H9 (cell line): ENCODE measurements around the gene CTSW. TPM values are rescaled to one million over a fixed set of nuclear protein-coding genes. Genes with fewer than 3 reads are reported as not detected.

Source experiments
- DNase-seq: peaks from one replicate; pipeline ENCODE4 v3.0.0-alpha.2; 2017
- H2AFZ ChIP-seq: one replicate; pipeline ENCODE4 v1.6.1; 2013; ENCODE audit warnings: mild to moderate bottlenecking, low read length, control low read depth, moderate library complexity
- H2AK5ac ChIP-seq: 2 replicates; pipeline ENCODE4 v1.6.1; 2013; ENCODE audit warnings: low read length, control low read depth, mixed read lengths; ENCODE audit not compliant: insufficient read length
- H2BK120ac ChIP-seq: one replicate; pipeline ENCODE4 v1.6.1; 2013; ENCODE audit warnings: low read depth, mild to moderate bottlenecking, low read length, control low read depth, inconsistent platforms; ENCODE audit not compliant: poor library complexity, severe bottlenecking
- H2BK12ac ChIP-seq: 2 replicates; pipeline ENCODE4 v1.6.1; 2013; ENCODE audit warnings: low read length, control low read depth, mixed read lengths, low read depth; ENCODE audit not compliant: insufficient read length
- H2BK15ac ChIP-seq: 2 replicates; pipeline ENCODE4 v1.6.1; 2013; ENCODE audit warnings: low read depth, low read length, control low read depth
- H2BK20ac ChIP-seq: one replicate; pipeline ENCODE4 v1.6.1; 2013; ENCODE audit warnings: low read depth, mild to moderate bottlenecking, low read length, control low read depth, inconsistent platforms; ENCODE audit not compliant: poor library complexity, severe bottlenecking
- H2BK5ac ChIP-seq: 2 replicates; pipeline ENCODE4 v1.6.1; 2013; ENCODE audit warnings: low read length, control low read depth, mixed read lengths; ENCODE audit not compliant: insufficient read length
- H3K14ac ChIP-seq: 2 replicates; pipeline ENCODE4 v1.6.1; 2013; ENCODE audit warnings: low read length, control low read depth; ENCODE audit not compliant: insufficient read depth
- H3K18ac ChIP-seq: 2 replicates; pipeline ENCODE4 v1.6.1; 2013; ENCODE audit warnings: low read depth, mild to moderate bottlenecking, mixed read lengths, low read length, control low read depth; ENCODE audit not compliant: insufficient read length
- H3K23ac ChIP-seq: 2 replicates; pipeline ENCODE4 v1.6.1; 2013; ENCODE audit warnings: low read length, control low read depth, mixed read lengths, low read depth; ENCODE audit not compliant: insufficient read length
- H3K23me2 ChIP-seq: 2 replicates; pipeline ENCODE4 v1.6.1; 2013; ENCODE audit warnings: low read depth, mild to moderate bottlenecking, mixed read lengths, low read length, control low read depth; ENCODE audit not compliant: insufficient read length, poor library complexity, severe bottlenecking
- H3K27ac ChIP-seq: 2 replicates; pipeline ENCODE4 v1.5.1; 2013; ENCODE audit warnings: low read length, control low read depth, mixed read lengths, low read depth; ENCODE audit not compliant: insufficient read length
- H3K27me3 ChIP-seq: 2 replicates; pipeline ENCODE4 v1.6.1; 2013; ENCODE audit warnings: low read length, control low read depth, inconsistent platforms; ENCODE audit not compliant: insufficient read depth
- H3K4ac ChIP-seq: 2 replicates; pipeline ENCODE4 v1.6.1; 2013; ENCODE audit warnings: low read depth, mild to moderate bottlenecking, control low read depth, inconsistent platforms, low read length, moderate library complexity
- H3K4me1 ChIP-seq: 2 replicates; pipeline ENCODE4 v1.6.1; 2013; ENCODE audit warnings: low read length, control low read depth, inconsistent platforms; ENCODE audit not compliant: insufficient read depth
- H3K4me2 ChIP-seq: 2 replicates; pipeline ENCODE4 v1.6.1; 2013; ENCODE audit warnings: low read length, control low read depth, mixed read lengths; ENCODE audit not compliant: insufficient read length, insufficient read depth
- H3K56ac ChIP-seq: 2 replicates; pipeline ENCODE4 v1.6.1; 2013; ENCODE audit warnings: low read depth, mild to moderate bottlenecking, mixed read lengths, low read length, control low read depth; ENCODE audit not compliant: insufficient read length
- H3K79me1 ChIP-seq: 2 replicates; pipeline ENCODE4 v1.6.1; 2013; ENCODE audit warnings: low read depth, mild to moderate bottlenecking, moderate library complexity, low read length, control low read depth, inconsistent platforms; ENCODE audit not compliant: insufficient read depth, poor library complexity, severe bottlenecking
- H3K79me2 ChIP-seq: 2 replicates; pipeline ENCODE4 v1.6.1; 2013; ENCODE audit warnings: low read length, control low read depth, inconsistent platforms; ENCODE audit not compliant: insufficient read depth
- H3K9ac ChIP-seq: 2 replicates; pipeline ENCODE4 v1.6.1; 2013; ENCODE audit warnings: low read length, control low read depth, mixed read lengths; ENCODE audit not compliant: insufficient read length; ENCODE audit errors: extremely low read depth
- H3K9me3 ChIP-seq: one replicate; pipeline ENCODE4 v1.6.1; 2013; ENCODE audit warnings: low read depth, low read length, inconsistent platforms; ENCODE audit not compliant: control insufficient read depth
- H3T11ph ChIP-seq: one replicate; pipeline ENCODE4 v1.6.1; 2013; ENCODE audit warnings: mild to moderate bottlenecking, low read length, control low read depth, inconsistent platforms
- H4K20me1 ChIP-seq: one replicate; pipeline ENCODE4 v1.6.1; 2013; ENCODE audit not compliant: control insufficient read depth, insufficient read length, insufficient read depth
- H4K5ac ChIP-seq: 2 replicates; pipeline ENCODE4 v1.6.1; 2013; ENCODE audit warnings: low read depth, mild to moderate bottlenecking, mixed read lengths, low read length, control low read depth; ENCODE audit not compliant: insufficient read length
- H4K8ac ChIP-seq: replicated peaks from 2 replicates; pipeline ENCODE4 v1.6.1; 2013; ENCODE audit warnings: low read length, control low read depth, mixed read lengths, low read depth; ENCODE audit not compliant: insufficient read length
- H4K91ac ChIP-seq: 2 replicates; pipeline ENCODE4 v1.6.1; 2013; ENCODE audit warnings: low read depth, mild to moderate bottlenecking, moderate library complexity, mixed read lengths, low read length, control low read depth; ENCODE audit not compliant: insufficient read length
- H3K27ac Mint-ChIP-seq, 3 experiments: 2 replicates in 2 of 3; 3 replicates in 1 of 3; pipeline ENCODE4 v1.8.0; 2020 to 2021; ENCODE audit warnings: mixed read lengths in 3 of 3, mild to moderate bottlenecking in 1 of 3, moderate library complexity in 1 of 3
- H3K27me3 Mint-ChIP-seq: 2 replicates; pipeline ENCODE4 v1.8.0; 2021; ENCODE audit warnings: low read depth, mild to moderate bottlenecking, moderate library complexity, mixed read lengths
- H3K36me3 Mint-ChIP-seq, 3 experiments: 2 replicates in 2 of 3; 3 replicates in 1 of 3; pipeline ENCODE4 v1.8.0; 2020 to 2021; ENCODE audit warnings: low read depth in 3 of 3, mixed read lengths in 3 of 3; ENCODE audit not compliant: insufficient read depth in 1 of 3
- H3K4me1 Mint-ChIP-seq, 2 experiments: 2 replicates each; pipeline ENCODE4 v1.8.0; 2020; ENCODE audit warnings: mixed read lengths in 2 of 2
- H3K4me3 Mint-ChIP-seq, 2 experiments: 2 replicates in 1 of 2; 3 replicates in 1 of 2; pipeline ENCODE4 v1.8.0; 2020 to 2021; ENCODE audit warnings: mild to moderate bottlenecking in 2 of 2, mixed read lengths in 2 of 2, moderate library complexity in 1 of 2
- H3K9me3 Mint-ChIP-seq, 2 experiments: 2 replicates in 1 of 2; 3 replicates in 1 of 2; pipeline ENCODE4 v1.8.0; 2020; ENCODE audit warnings: mild to moderate bottlenecking in 2 of 2, mixed read lengths in 2 of 2, moderate library complexity in 1 of 2
- WGBS: extraction: QIAGEN DNeasy Blood & Tissue Kit; methylation state at CpG from one replicate; pipeline ENCODE4 v1.1.7; 2013; ENCODE audit warnings: missing lambda C conversion rate, low lambda C conversion rate, mixed read lengths; ENCODE audit not compliant: insufficient read length; ENCODE audit errors: extremely low coverage; 5-methylcytosine and 5-hydroxymethylcytosine counted together
- total RNA-seq: library from RNA; stranded (reverse); gene quantifications from 2 replicates; pipeline ENCODE4 v1.2.1, GENCODE V29; 2021
- TF ChIP-seq, protein P1 (sequence below): fragments of 200-600 bp; sonication (generic); conservative IDR thresholded peaks from 3 replicates; pipeline ENCODE4 v1.8.0; 2021; ENCODE audit warnings: antibody characterized with exemption, mild to moderate bottlenecking

Gene CTSW
- total RNA-seq, 1 experiment from 2014 or later: not detected

DNA sequence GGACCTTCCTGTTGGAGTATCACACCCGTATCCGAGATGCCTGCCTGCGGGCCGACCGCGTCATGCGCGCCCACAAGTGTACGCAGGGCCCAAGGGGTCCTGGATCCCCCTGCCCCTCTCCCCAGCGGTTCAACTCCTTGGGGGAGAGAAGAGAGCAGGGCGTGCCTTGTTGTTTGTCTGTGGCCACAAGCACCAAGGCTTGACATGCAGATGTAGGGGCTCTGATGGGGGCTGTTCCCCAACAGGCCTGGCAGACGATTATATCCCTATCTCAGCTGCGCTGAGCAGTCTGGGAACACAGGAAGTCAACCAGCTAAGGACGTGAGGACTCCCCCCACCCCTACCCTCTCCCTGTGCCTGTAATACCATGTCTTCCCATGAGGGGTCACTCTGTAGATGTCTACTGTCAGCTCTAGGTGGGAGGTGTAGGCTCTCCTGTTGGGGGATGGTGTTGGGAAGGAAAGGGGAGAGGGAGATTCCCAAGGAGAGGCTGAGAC is 28.5 kb upstream of the CTSW start:
- Mint-ChIP-seq H3K9me3 (peaks cover 3 to 7% of the 10 kb centered on the region in 2 experiments; a peak in 2 of 5 replicates), H3K36me3 (peaks cover 40 to 49% (median 42%) of the 10 kb centered on the region in 3 experiments), H3K4me1 (peaks cover 14 to 18% of the 10 kb centered on the region in 2 experiments), H3K4me3 (no peak overlapping the region; a peak in 1 of 5 replicates), H3K27me3 (peaks cover 15% of the 10 kb centered on the region), H3K27ac (no peak overlapping the region)
- Histone ChIP-seq H2AK5ac (no peak overlapping the region), H3K27ac (no peak overlapping the region), H3K27me3 (no peaks in the 10 kb centered on the region), H3K23me2 (no peaks in the 10 kb centered on the region), H2AFZ (no peak overlapping the region), H3K4ac (no peak overlapping the region), H4K20me1 (no peaks in the 10 kb centered on the region), H4K8ac (no peak overlapping the region), H4K91ac (no peak overlapping the region), H3T11ph (no peak overlapping the region), H3K14ac (no peak overlapping the region), H3K79me2 (peaks cover 5% of the 10 kb centered on the region; the same call in 1 of the 2 replicates), H2BK15ac (no peak overlapping the region), H3K56ac (no peak overlapping the region), H2BK120ac (no peak overlapping the region), H3K4me2 (no peak overlapping the region), H3K18ac (no peak overlapping the region), H3K23ac (no peak overlapping the region), H2BK20ac (no peak overlapping the region), H3K9ac (no peak overlapping the region), H2BK5ac (no peak overlapping the region), H2BK12ac (no peak overlapping the region), H3K4me1 (no peaks in the 10 kb centered on the region), H3K9me3 (no peaks in the 10 kb centered on the region), H3K79me1 (peaks cover 3% of the 10 kb centered on the region), H4K5ac (no peak overlapping the region)
- WGBS: no CpG with 5 or more reads among the region's 14 CpGs
- DNase-seq: peak; percentile 84
- TF ChIP-seq, protein P1, sequence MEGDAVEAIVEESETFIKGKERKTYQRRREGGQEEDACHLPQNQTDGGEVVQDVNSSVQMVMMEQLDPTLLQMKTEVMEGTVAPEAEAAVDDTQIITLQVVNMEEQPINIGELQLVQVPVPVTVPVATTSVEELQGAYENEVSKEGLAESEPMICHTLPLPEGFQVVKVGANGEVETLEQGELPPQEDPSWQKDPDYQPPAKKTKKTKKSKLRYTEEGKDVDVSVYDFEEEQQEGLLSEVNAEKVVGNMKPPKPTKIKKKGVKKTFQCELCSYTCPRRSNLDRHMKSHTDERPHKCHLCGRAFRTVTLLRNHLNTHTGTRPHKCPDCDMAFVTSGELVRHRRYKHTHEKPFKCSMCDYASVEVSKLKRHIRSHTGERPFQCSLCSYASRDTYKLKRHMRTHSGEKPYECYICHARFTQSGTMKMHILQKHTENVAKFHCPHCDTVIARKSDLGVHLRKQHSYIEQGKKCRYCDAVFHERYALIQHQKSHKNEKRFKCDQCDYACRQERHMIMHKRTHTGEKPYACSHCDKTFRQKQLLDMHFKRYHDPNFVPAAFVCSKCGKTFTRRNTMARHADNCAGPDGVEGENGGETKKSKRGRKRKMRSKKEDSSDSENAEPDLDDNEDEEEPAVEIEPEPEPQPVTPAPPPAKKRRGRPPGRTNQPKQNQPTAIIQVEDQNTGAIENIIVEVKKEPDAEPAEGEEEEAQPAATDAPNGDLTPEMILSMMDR: peak; percentile 80
